ENCODE data around the gene USP13. TPM values are rescaled to one million over a fixed set of nuclear protein-coding genes. Genes with fewer than 3 reads are reported as not detected.

USP13 gene, protein sequence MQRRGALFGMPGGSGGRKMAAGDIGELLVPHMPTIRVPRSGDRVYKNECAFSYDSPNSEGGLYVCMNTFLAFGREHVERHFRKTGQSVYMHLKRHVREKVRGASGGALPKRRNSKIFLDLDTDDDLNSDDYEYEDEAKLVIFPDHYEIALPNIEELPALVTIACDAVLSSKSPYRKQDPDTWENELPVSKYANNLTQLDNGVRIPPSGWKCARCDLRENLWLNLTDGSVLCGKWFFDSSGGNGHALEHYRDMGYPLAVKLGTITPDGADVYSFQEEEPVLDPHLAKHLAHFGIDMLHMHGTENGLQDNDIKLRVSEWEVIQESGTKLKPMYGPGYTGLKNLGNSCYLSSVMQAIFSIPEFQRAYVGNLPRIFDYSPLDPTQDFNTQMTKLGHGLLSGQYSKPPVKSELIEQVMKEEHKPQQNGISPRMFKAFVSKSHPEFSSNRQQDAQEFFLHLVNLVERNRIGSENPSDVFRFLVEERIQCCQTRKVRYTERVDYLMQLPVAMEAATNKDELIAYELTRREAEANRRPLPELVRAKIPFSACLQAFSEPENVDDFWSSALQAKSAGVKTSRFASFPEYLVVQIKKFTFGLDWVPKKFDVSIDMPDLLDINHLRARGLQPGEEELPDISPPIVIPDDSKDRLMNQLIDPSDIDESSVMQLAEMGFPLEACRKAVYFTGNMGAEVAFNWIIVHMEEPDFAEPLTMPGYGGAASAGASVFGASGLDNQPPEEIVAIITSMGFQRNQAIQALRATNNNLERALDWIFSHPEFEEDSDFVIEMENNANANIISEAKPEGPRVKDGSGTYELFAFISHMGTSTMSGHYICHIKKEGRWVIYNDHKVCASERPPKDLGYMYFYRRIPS
- total RNA-seq = 17.2 TPM

DNA sequence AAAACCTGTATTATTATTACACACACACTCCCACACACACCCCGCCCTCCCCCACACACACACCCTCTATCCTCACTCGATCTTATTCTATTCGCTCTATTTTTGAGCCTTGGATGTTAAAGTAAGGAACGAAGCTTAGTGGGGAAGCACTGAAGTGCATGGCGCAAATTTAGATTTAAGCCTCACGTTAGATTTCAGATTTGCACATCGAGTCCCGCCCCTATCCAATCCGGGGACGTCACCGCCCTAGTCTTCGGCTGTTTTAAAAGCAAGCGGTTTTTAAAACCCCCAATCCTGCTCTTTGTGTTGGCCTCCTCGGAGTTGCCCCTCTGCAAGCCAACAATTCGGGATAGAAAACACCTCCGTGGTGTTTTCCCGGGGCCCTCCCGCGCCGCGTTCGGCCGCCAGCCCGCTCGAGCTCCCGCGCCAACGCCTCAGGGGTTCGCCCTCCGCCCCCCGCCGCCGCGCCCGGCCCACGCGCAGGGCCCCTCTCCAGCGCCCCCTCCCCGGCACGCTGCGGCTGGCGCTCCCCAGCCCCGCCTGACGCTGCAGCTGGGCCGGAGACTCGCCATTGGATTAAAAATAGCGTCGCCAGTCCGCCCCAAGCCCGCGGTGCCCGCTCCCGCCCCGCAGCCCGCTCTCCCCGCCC lies at the start of gene USP13:
Gene USP13 (plus strand): TSS at position 594 of the 649 bp plus-strand sequence. CDS start 186 bp downstream, outside the sequence.

DNA sequence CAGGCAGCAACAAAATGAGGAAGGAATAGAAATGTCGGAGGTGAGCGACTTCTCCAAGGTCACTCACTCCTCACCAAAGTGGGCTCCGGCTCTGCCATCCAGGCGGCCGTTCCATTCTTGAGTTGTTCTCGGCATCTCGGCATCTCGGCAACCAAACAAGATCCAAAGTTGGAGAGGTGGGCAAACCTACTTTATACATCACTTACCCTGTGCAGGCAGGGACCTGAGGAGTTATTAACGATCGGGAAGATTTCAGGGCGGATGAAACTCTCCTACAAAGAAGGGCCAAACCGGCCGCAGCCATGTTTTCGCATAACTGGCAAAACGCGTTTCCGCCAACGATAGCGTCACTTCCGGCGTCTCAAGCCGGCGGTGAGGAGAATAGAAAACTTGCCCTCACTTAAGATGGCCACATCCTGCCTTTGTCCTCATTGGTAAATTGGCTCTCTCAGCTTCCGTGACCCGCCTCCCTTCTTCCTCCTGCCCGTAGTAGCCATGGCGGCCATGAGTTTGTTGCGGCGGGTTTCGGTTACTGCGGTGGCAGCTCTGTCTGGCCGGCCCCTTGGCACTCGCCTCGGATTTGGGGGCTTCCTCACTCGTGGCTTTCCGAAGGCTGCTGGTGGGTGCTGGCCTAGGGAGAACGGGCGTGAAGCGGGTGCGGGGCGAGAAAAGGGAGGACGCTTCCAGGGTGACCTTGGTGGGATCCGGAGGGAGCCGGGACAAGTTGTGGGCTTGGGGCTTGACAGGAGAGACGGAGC lies 48.3 kb upstream of the USP13 start, which contains the start of the genes MRPL47 and NDUFB5:
Gene MRPL47 (minus strand): TSS at position 318 of the 758 bp plus-strand sequence. CDS start 14 bp downstream, at position 304.
Gene NDUFB5 (plus strand): TSS at position 474 of the 758 bp plus-strand sequence. CDS start 22 bp downstream, at position 496.

Other genes starting within 250 kb of the USP13 start
- gene GNB4, start 201.6 kb upstream of the USP13 start, total RNA-seq = 46.9 TPM
- gene ACTL6A, start 90.1 kb upstream of the USP13 start, total RNA-seq = 88.4 TPM
- 19.0 TPM for gene MRPL47, start 48.4 kb upstream of the USP13 start, total RNA-seq
- 112 TPM for gene NDUFB5, start 48.2 kb upstream of the USP13 start, total RNA-seq